Stimulated activated CD8-positive, alpha-beta memory T cell treated with anti-CD3 and anti-CD28 coated beads, Interleukin-12 subunit alpha, Interleukin-12 subunit beta, amount 100 ng/mL, for 24 hours (primary cell): ENCODE measurements around the gene RABGAP1L.

Experiments
- DNase-seq: peaks from one replicate; pipeline ENCODE4 v3.0.0-alpha.2; 2020; ENCODE audit errors: extremely low read depth

The RABGAP1L gene

GRCh38 chr1:174964261-174964971 is 805.1 kb downstream of the RABGAP1L start:
- DNase-seq = no peak

GRCh38 chr1:174964972-174965361 is 805.6 kb downstream of the RABGAP1L start:
- no peak for DNase-seq

GRCh38 chr1:174965362-174966007 is 806.2 kb downstream of the RABGAP1L start:
- no peak for DNase-seq

- DNase-seq = no peak
These were observed 806.8 kb downstream of the RABGAP1L start for GRCh38 chr1:174966008-174966572.

GRCh38 chr1:174967845-174968705 is 808.8 kb downstream of the RABGAP1L start:
- no peak for DNase-seq

- no peak for DNase-seq
These were observed 809.5 kb downstream of the RABGAP1L start for GRCh38 chr1:174968750-174969244.

GRCh38 chr1:174969977-174970376 is 810.7 kb downstream of the RABGAP1L start:
- DNase-seq = no peak

- no peak for DNase-seq
These were observed 812.1 kb downstream of the RABGAP1L start for GRCh38 chr1:174971466-174971865.

- DNase-seq = no peak
These were observed 812.6 kb downstream of the RABGAP1L start for GRCh38 chr1:174971902-174972301.

- no peak for DNase-seq
These were observed 815.4 kb downstream of the RABGAP1L start for GRCh38 chr1:174974711-174975119.

- DNase-seq = no peak
These were observed 816.4 kb downstream of the RABGAP1L start for GRCh38 chr1:174975764-174976163.

GRCh38 chr1:174976436-174977108 is 817.3 kb downstream of the RABGAP1L start:
- no peak for DNase-seq

- DNase-seq = no peak
These were observed 823.8 kb downstream of the RABGAP1L start for GRCh38 chr1:174982971-174983689.

- no peak for DNase-seq
These were observed 825.6 kb downstream of the RABGAP1L start for GRCh38 chr1:174984952-174985351.

- no peak for DNase-seq
These were observed 829.2 kb downstream of the RABGAP1L start for GRCh38 chr1:174988539-174988938.

GRCh38 chr1:174988986-174989385 is 829.7 kb downstream of the RABGAP1L start:
- DNase-seq = no peak

- no peak for DNase-seq
These were observed 830.4 kb downstream of the RABGAP1L start for GRCh38 chr1:174989536-174990220.

- DNase-seq = no peak
These were observed 831.2 kb downstream of the RABGAP1L start for GRCh38 chr1:174990382-174990999.

- no peak for DNase-seq
These were observed 832.2 kb downstream of the RABGAP1L start for GRCh38 chr1:174991473-174991872.

- DNase-seq = no peak
These were observed 835.8 kb downstream of the RABGAP1L start for GRCh38 chr1:174995121-174995520.
